ENCODE measurements around the gene PNN. TPM values are rescaled to one million over a fixed set of nuclear protein-coding genes. Genes with fewer than 3 reads are reported as not detected.
"Not testable (repeated sequence)": the region's sequence is repeated elsewhere in the genome, so short reads cannot be mapped to it uniquely, and the experiment has no call there.

Gene PNN
- total RNA-seq, 1 donor, result 58.0 TPM

DNA sequence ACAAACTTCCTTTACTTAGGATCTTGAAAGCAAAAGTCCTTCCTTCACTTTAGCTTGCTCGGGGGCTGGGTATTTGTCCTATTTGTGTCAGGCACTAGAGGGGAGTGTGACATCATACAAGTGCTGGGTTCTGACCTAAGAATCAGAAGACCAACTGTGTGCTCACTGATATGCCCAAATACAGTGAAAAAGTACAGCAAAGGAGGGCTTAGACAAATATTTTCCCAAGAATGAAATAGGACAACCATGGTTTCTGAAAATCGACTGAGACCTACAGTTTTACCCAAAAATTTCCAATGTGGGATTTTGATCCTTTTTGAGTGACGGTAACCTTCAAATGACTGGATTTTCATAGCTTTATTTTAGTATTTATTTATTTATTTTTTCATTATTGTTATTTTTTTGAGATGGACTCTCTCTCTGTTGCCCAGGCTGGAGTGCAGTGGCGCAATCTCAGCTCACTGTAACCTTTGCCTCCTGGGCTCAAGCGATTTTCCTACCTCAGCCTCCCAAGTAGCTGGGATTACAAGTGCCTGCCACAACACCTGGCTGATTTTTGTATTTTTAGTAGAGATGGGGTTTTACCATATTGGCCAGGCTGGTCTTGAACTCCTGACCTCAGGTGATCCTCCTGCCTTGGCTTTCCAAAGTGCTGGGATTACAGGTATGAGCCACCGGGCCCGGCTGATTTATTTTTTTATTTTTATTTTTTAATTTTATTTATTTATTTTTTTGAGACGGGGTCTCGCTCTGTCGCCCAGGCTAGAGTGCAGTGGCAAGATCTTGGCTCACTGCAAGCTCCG, 56.9 kb downstream of the PNN start:
- not testable (repeated sequence) for H3K27me3 ChIP-seq (ENCODE audit: insufficient read depth, low read length); H3K4me3 ChIP-seq (ENCODE audit: low read length); H3K9me3 ChIP-seq (ENCODE audit: low read depth, low read length)
- H3K4me1 ChIP-seq (ENCODE audit: insufficient read depth, low read length), result peaks cover 22% of the 10 kb centered on the region

Other genes starting within 250 kb of the PNN start
- 110 TPM for gene SEC23A, start 72.0 kb upstream of the PNN start, total RNA-seq
- gene GEMIN2, start 60.9 kb upstream of the PNN start, total RNA-seq, result 20.4 TPM
- 8.7 TPM for gene TRAPPC6B, start 4.9 kb upstream of the PNN start, total RNA-seq
- gene MIA2, start 58.7 kb downstream of the PNN start, total RNA-seq, result 32.0 TPM

Measured in mononuclear cell (primary cell).